Measurements from ENCODE around the gene HMGN1.

DNA sequence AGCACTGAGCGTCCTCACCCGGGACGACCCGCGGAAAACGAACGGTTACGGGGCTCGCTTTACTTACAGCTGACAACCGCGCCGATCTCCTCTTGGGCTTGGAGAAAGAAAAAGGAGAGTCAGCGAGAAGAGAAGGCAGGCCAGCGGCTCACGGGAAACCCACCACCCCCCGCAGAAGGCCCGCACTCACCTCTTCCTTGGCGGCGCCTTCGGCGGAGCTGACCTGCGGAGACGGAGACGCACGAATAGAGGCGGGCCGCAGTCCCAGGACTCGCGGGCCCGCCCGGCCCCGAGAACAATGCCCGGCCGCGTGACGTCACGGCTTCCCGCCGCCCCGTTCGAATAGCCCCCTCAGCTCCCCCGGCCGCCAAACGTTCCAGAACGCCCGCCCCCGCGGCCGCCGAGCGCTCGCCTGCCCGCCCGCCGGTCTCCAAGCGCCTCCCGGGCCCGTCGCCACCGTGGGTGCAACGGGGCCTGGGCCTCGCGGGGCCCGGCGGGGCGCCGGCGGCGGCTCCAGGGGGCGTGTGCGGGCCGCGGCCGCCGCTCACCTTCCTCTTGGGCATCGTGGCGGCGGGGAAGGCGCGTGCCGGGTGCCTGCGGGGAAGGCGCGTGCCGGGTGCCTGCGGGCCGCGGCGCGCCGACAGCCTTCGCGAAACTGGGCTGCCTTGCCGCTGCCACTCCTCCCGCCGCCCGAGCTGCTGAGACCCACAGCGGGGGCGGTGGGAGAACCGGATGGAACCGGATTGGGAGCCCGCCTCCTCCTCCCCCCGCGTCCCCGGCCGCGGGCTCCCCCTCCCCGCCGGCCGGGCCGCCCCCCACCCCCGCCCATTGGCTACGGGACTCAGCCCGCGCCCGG lies at the start of gene HMGN1:
- TF ChIP-seq, protein P1, sequence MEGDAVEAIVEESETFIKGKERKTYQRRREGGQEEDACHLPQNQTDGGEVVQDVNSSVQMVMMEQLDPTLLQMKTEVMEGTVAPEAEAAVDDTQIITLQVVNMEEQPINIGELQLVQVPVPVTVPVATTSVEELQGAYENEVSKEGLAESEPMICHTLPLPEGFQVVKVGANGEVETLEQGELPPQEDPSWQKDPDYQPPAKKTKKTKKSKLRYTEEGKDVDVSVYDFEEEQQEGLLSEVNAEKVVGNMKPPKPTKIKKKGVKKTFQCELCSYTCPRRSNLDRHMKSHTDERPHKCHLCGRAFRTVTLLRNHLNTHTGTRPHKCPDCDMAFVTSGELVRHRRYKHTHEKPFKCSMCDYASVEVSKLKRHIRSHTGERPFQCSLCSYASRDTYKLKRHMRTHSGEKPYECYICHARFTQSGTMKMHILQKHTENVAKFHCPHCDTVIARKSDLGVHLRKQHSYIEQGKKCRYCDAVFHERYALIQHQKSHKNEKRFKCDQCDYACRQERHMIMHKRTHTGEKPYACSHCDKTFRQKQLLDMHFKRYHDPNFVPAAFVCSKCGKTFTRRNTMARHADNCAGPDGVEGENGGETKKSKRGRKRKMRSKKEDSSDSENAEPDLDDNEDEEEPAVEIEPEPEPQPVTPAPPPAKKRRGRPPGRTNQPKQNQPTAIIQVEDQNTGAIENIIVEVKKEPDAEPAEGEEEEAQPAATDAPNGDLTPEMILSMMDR (IDR thresholded peaks at IDR 0.05; ENCODE audit: low read length) = no peak
- no peak for TF ChIP-seq EZH2 (IDR thresholded peaks at IDR 0.05; ENCODE audit: borderline replicate concordance, low read length)
